Left colon (tissue), 2 donors: ENCODE results near the gene PSME3IP1. TPM values are rescaled to one million over a fixed set of nuclear protein-coding genes. Genes with fewer than 3 reads are reported as not detected.

Experiments
- ATAC-seq: fragments of 200-7000 bp; cut with Tn5 transposase; one replicate; pipeline ENCODE4 v1.9.1; 2020; ENCODE audit warnings: mild to moderate bottlenecking, moderate library complexity
- DNase-seq, 2 donors: peaks; one replicate each; pipeline ENCODE4 v3.0.0-alpha.2; 2020
- intact Hi-C, 2 donors: fragments of 100-400 bp; cut with DNase I in 1 of 2; cut with micrococcal nuclease in 1 of 2; formaldehyde crosslinking; loops; one replicate each; pipeline versions ENCODE4 v1.11.2 to v1.14.0; 2022; cut with DNase I, micrococcal nuclease
- total RNA-seq, 2 donors: library from RNA; stranded (reverse); fragmentation: NEBNext Ultra II Directional; extraction: Animal tissue kit (Norgen Biotek cat#: 25700); gene quantifications; one replicate each; pipeline ENCODE4 v1.2.1, GENCODE V29; 2021
- donor health status: DM: no; HTN: no; CAD: no.
- donor health status: DM: yes; HTN: yes; CAD: no.

Gene PSME3IP1
- total RNA-seq, 2 donors from 2014 or later = 90.6 to 107 TPM

DNA sequence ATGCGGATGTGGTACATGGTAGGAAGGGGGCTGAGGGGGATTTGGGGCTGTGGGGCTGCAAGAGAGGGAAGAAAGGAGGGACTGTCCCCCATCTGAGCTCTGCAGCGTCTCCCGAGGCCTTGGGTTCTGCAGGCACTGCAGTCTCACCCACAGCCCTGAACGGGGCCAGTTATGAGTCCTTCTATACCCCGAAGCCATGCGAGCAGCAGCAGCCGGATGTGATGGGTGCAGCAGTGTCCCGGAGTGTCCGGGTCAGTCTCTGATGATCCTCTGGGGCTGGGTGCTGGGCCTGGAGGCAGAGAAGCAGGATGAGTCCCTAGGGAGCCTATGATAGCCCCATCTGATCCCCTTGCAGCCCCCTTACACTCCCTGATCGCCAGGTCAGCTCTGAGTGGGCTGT, 52.0 kb downstream of the PSME3IP1 start:
- intact Hi-C loops = no loop called here
- ATAC-seq (no peak), DNase-seq (no peak)

DNA sequence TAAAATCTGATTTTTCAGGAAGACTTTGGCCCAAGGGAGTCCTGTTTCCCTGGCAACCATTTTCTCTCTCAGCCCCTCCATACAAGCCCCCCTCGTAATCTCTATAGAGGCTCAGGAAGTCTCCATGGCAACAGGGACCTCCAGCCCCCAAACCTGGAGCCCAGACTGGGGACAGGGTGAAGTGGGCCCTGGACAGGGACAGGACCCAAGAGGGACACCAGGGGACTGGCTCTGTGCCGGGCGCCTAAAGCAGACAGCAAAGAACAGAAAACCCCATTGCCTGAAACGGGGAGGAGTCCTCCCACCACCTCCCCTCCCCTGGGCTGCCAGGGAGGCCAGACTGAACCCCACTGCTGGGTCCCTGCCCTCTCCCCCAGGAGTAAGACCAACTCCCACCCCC, 52.8 kb downstream of the PSME3IP1 start:
- DNase-seq = no peak
- intact Hi-C loops = no loop called here

DNA sequence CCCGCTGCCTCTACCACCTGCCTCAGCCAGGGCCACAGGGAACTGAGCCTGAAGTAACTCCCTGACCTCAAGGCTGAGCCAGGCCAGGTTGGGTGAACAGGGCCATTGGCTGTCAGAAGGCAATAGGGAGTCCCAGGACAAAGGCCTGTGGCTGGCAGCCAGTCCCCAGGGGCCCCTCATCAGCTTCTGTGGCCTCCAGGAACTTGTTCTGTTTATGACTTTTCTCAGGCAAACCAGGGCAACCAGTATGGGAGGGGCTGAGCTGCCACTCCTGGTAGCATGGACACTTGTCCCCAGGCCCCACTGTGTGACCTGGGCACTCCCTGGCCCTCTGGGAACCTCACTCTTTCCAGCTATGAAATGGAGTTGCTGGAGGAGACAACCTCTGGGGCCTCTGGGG, 53.4 kb downstream of the PSME3IP1 start:
- intact Hi-C loops = no loop called here
- peak; percentile 89 to 96 for DNase-seq
- peak; percentile 82 for ATAC-seq

More for the DNA sequence above, 52.8 kb downstream of the PSME3IP1 start:
- no peak for ATAC-seq

DNA sequence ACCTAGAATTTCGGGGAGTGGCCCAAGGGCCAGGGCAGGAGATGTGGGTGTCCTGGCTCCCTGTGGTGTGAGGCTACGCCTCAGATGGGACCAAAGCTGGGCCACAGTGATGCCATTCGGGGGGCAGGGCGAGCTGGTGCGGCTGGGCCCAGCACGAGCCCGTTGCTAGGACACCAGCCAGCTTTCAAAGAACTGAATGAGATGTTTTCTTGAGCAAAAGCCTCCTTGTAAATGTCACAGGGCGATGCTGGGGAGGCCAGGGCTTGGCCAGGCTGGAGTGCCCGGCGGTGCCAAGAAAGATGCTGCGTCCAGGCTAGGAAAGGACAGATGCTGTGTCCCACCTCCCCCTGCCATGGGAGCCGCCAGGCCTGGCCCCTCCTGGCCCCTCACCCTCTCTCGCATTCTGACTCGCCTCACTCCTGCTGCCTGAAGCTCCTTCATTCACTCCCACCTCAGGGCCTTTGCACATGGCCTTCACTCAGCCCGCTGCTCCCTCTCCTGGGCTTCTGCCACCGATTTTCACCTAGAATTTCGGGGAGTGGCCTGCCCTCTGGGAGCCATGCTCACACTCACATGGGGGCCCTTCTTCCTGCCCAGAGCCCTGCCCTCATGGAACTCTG, 54.4 kb downstream of the PSME3IP1 start:
- ATAC-seq (peak; percentile 5), DNase-seq (no peak)
- intact Hi-C loops = no loop called here

DNA sequence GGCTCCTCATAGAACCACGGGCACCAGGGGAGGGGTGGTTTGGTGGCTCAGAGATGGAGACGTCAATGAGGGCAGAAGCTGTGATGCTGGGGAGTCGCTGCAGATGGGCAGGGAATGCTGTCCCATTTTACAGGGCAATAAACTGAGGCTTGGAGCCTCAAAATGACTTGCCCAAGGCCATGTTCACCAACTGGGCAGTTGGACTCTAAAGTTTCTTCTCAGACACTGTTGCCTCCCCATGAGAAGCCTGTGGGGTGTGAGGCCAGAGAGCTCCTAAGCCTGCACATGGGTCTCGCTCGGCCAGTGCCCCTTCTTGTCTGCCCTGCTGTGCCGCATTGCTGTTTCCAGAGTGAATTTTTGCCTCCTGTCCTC, 54.9 kb downstream of the PSME3IP1 start:
- DNase-seq (no peak), ATAC-seq (no peak)
- intact Hi-C loops = no loop called here

DNA sequence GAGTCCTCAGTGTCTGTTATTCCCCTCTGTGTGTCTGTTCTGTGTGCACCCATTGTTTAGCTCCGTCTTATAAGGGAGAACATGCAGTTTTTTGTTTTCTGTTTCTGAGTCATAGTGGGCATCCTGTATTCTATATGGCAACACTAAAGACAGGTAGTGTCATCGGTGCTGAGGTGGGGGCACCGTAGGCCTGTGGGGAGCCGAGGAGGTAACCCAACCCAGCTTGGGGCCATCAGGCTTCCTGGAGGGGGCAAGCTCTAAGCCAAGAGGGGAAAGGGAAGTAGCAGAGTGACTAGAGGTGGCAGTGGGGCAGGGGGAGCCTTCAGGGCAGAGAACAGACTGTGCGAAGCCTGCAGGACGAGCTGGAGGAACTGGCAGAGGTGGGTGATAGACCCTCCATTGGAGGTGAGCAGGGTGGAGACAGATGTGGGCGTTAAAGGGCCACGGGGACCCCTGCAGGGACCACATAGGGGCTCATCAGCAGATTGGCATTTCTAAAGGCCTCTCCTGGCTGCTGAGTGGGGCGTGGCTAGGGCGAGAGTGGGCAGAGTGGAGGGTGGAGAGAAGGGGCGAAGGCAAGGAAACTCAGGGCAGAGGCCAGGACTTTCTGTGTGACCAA, 57.0 kb downstream of the PSME3IP1 start:
- DNase-seq = no peak

DNA sequence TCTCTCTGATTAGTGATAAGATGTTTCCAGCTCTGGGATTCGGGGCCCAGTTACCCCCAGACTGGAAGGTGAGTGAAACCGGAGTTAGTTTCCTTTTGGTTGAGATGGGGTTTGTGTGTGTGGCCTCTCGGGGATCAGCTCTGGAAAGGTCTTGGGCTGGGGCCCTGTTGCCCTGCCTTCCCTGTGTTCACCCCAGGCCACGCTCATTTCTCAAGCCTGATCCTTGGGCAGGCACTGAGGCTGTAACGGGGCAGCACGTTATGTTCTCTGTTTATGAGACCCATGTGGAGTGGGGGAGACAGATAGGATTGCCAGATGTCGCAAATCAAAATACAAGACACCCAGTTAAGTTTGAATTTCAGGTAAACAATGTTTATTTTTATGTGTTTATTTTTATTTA, 58.0 kb downstream of the PSME3IP1 start:
- intact Hi-C loops = no loop called here
- DNase-seq (no peak), ATAC-seq (no peak)

More for the DNA sequence above, 57.0 kb downstream of the PSME3IP1 start:
- intact Hi-C loops = no loop called here
- ATAC-seq = no peak

DNA sequence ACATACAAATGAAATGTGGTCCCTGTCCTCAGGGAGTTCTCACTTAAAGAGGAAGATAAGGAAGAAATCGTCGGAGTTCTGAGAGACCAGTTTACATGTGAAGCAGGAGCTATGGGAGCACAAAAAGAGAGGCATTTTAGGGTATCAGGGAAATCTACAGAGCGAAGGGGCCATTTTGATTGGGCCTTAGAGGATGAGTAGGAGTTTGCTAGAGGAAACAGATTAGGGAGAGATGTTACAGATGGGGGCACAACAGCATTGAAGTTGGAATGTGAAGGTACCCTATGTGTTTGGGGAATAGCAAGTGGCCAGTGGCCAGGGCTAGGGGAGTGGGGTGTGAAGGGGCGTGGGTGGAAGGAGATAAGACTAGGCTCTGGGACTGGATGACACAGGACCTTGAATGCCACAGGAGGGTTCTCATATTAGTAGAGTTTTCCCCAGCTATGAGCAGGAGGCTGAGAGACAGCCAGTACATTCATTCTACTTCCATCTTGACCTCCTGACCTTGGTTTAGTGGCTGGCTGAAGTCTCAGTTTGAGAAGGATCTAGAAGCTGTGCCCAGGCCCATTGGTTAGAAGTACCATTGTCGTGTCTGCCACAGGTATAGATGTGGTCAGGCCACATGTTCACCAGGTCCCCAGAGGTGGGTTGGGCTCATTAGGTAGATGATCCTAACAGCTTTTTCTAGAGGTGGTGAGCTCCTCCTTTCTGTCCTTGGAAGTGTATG, 58.6 kb downstream of the PSME3IP1 start:
- DNase-seq (no peak), ATAC-seq (no peak)
- intact Hi-C loops = no loop called here

DNA sequence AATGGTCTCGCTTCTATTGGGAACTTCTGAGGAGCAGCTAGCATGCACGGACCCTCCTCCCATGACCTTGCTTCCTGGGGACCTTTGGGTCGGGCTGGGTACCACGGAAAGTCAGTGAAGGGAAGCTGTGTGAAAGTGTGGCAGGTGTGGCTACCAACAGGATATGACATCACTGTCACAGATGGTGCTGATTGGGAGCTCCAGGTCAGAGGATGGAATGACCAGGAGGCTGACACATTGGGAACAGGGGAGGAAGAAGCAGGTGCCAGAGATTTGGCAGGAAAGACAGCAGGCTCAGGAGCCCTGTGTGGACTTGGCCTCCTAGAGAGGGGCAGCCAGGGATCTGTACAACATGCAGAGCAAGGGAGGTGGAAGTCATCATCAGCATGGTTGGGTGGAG, 59.4 kb downstream of the PSME3IP1 start:
- intact Hi-C loops = no loop called here
- ATAC-seq (no peak), DNase-seq (no peak)

DNA sequence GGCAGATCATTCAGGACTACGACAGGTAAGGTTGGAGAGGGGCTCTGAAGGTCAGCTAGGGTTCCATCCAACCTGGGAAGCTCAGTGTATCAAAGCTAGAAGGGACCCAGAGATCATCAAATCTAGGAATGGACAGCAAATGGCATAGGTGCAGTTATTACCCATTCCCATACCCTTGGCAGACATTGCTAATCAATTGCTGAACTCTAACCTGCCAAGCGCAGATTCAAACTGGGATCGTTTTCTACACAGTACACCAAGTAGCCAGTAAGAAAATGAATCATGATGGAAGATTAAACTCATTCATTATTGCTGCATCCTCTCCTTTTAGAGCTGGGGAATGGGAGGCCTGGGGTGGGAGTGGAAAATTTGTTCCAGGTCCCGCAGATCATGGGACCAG, 59.9 kb downstream of the PSME3IP1 start:
- intact Hi-C loops = no loop called here
- no peak for ATAC-seq
- DNase-seq = no peak

DNA sequence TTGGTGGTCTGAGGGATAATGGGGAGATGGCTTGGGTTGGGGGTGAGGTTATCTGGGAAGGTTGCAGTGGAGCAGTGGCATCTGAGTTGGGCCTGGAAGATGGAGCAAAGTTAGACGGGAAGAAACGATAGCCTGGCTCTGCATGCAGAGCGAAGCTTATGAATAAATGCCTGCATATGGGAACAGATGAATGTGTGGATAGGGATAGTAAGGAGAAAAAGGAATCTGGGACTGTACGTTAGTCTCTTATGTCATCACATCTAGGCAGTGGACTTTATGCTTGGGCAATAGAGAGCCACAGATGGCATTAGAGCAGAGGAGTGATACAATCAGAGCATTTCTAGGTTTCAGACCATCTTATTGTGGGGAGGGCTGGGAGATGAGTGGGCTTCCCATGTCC, 60.5 kb downstream of the PSME3IP1 start:
- ATAC-seq = no peak
- intact Hi-C loops = no loop called here
- DNase-seq = no peak

DNA sequence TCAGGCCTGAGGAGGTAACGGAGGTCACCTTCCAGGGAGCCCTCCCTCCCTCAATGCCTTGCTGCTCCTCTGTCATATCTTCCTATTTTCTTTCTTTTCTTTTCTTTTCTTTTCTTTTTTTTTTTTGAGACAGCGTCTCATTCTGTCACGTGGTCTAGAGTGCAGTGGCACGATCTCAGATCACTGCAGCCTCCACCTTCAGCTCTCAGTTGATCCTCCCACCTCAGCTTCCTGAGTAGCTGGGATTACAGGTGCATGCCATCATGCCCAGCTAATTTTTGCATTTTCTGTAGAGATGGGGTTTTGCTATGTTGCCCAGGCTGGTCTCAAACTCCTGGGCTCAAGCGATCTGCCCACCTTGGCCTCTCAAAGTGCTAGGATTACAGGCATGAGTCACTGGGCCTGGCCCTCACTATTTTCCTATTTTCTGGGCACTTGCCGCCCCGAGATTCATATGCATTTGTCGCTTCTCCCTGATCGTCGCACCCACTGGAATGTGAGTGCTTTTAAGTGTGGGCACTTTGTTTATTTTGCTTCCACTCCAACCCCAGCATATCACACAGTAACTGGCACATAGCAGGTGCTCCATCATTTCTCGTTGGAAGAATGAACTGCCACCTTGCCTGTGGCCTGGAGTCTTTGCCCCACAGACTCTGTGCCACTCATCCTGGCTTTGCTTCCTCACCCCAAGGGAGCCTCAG, 61.7 kb downstream of the PSME3IP1 start:
- ATAC-seq = no peak
- intact Hi-C loops = no loop called here

DNA sequence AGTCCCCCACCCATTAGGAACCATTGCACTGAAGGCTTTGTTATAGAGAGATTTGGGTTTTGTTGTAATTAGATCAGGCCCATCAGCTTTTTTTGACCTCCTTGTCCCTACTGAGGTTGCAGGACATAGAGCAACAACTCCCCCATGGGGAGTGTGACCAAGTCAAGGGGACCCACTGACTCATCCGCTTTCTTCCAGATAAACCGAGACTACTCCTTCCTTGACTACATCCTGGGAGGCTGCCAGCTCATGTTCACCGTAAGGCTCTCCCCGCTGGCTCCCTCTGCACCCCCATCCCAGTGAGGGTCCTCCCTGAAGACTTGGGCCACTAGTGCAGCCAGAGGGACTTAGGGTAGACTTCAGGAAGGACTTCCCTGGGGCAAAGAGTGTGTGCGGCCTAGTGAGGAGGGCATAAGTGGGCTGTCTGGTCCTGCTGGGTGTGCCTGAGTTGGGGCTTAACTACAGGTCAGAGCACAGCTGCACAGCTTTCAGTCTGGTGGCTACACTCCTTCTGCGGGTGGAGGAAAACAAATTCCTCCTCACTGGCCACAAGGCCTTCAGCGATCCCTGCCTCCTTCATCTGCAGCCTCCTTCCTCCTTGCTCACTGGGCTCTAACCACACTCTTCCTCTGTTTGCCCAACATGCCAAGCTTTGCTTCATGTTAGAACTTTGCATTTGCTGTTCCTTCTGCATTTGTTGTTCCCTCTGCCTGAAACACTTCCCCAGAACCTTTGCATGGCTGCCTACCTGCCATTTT, 62.4 kb downstream of the PSME3IP1 start:
- ATAC-seq = no peak
- intact Hi-C loops = no loop called here

More for the DNA sequence above, 61.7 kb downstream of the PSME3IP1 start:
- no peak for DNase-seq

DNA sequence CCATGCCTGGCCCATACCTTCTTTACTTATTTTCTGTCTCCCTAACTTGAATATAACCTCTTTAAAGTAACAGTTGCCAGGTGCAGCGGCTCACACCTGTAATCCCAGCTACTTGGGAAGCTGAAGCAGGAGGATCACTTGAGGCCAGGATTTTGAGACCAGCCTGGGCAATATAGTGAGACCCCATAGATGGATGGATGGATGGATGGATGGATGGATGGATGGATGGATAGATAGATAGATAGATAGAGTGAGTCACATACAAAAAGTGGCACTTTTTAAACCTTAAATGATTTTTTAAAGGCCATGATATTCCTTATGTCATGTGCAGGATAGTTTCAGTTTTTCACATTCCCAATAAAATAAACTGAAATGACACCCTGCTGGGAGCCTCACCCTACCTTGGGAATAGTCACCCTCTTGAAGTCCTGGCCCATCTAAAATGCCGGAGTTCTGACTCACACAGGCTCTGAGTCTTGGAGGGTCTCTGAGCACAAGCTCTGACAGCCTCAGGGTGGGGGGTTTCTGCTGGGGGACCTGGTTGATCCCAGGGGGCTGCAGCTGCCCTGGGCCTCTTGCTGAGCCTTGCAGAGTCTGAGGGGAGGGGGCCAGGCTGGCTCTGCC, 67.3 kb downstream of the PSME3IP1 start:
- intact Hi-C loops = no loop called here
- ATAC-seq = no peak

More for the DNA sequence above, 62.4 kb downstream of the PSME3IP1 start:
- no peak for DNase-seq

DNA sequence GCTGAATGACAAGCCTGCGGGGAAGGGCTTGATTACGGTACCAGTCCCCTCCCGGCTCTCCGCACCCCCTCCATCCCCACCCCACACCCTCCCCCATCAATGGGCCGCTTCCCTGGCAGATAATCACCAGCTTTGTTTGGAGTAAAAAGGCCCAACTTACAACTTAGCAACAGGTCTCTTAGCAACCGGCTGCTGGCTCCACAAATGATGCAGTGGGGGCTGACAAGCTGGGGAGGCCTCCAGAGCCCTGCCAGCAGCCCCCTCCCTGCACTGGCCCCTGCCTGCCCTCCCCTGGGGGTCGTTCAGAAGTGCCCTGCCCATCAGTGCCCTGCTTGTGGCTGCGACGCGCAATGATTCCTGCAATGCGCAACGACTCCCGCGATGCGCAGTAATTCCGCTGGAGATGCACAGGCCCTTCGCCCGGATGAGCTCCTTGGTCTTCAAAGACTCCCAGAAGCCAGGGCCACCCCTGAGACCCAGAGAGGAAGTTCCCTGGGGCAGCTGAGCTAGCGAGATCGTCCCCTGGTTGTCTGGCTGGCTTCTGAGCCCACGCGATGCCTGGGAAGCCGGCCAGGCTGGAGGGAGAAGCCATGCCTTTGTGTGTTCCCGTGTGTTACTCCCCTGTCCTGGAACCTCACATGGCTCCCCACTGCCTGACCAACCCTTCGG, 70.2 kb downstream of the PSME3IP1 start:
- intact Hi-C loops = no loop called here
- ATAC-seq (no peak), DNase-seq (peak in 1 of 2 donors; percentile 44)

More for the DNA sequence above, 67.3 kb downstream of the PSME3IP1 start:
- no peak for DNase-seq

DNA sequence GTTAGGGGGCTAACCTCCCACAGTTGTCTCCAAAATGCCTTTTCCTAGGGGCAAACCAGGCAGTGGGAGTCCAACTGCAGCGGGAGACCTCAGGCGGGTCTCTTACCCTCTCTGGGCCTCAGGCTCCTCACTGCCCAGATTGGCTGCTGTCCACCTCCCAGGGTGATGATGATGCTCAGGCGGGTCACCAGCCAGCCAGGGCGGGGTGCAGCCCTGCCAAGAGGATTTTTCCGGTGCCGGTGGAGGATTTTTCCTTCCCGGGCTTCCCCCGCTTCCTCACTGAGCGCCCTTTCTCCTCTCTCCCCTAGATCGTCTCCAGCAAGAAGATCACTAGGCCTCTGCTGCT, 70.7 kb downstream of the PSME3IP1 start:
- no peak for DNase-seq
- intact Hi-C loops = no loop called here

DNA sequence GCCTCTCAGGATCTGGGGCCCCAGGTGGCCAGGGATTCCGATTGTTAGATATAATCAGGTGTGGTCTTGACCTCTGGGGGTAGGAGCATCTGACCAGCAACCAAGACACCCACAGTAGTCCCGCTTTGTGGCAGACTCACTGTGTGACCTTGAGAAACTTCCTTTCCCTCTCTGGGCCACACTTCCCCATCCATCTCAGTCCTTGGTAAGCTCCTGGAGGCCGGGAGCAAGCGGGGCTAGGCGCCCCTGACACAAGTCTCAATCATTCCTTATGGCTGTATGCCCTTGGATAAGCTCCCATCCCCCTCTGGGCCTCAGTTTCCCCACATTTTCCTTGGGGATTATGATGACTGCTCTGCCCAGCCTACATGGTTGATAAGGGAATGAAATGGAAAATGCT, 72.2 kb downstream of the PSME3IP1 start:
- DNase-seq = no peak
- no peak for ATAC-seq
- intact Hi-C loops = no loop called here

More for the DNA sequence above, 70.7 kb downstream of the PSME3IP1 start:
- no peak for ATAC-seq

DNA sequence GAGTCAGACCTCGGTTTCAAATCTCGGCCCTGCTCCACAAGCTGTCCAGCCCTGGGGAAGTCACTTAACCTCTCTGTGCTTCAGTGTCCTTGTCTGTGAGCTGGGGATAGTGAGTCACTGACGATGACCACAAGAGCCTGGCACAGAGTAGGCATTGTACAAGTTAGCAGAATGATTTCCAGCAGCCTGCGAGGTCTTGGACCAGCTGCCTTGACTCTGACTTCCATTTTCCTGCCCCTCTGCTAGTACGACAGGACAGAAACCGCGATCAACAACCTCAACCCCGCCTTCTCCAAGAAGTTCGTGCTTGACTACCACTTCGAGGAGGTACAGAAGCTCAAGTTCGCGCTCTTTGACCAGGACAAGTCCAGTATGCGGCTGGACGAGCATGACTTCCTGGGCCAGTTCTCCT, 72.8 kb downstream of the PSME3IP1 start:
- ATAC-seq (no peak), DNase-seq (no peak)
- intact Hi-C loops = no loop called here
